Stimulated activated naive CD4-positive, alpha-beta T cell treated with Interleukin-2 at 50 U/mL for 16 hours (primary cell): Measurements from ENCODE around the gene CD302.
"Not testable (repeated sequence)": the region's sequence is repeated elsewhere in the genome, so short reads cannot be mapped to it uniquely, and the experiment has no call there.

Experiments
- DNase-seq: peaks from one replicate; lab custom pipeline; 2025; lab: John Stamatoyannopoulos, UW

The CD302 gene

GRCh38 chr2:159793326-159793725 lies 4.7 kb downstream of the CD302 start:
- DNase-seq = no peak

GRCh38 chr2:159792599-159792998 lies 5.4 kb downstream of the CD302 start:
- DNase-seq = no peak

- no peak for DNase-seq
These were observed 6.0 kb downstream of the CD302 start for GRCh38 chr2:159792036-159792435.

- no peak for DNase-seq
These were observed 7.7 kb downstream of the CD302 start for GRCh38 chr2:159790323-159790722.

DNA sequence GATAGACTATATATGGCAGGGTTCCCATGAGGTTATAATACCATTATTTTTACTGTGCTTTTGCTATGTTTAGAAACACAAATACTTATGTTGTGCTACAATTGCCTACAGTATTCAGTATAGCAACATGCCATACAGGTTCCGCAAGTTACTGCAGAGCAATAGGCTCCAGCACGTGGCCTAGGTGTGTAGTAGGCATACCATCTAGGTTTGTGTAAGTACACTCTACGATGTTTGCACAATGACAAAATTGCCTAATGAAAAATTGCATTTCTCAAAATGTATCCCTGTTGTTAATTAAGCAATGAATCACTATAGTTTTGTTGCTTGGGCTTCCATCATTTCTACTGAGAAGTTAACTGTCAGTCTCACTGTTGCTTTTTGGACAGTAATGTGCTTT lies 9.8 kb downstream of the CD302 start:
- no peak for DNase-seq

- DNase-seq = not testable (repeated sequence)
These were observed 10.4 kb downstream of the CD302 start for GRCh38 chr2:159787647-159788046.

DNA sequence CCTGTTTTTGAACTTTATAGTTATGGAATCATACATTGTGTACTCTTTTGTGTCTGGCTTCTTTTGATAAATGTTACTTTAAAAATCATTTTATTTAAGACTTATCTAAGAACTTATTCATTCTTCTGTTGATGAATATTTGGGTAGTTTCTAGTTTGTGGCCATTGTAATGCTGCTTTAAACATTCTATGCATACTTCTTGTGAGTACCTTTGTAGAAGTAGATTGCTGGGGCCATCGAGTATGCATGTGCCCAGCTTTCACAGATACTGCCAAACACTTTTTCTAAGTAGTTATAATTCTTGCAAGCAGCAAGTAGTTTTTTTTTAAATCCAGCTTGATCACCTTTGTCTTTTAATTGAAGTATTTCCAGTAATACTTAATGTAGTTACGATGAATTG lies 11.1 kb downstream of the CD302 start:
- no peak for DNase-seq

- no peak for DNase-seq
These were observed 12.8 kb downstream of the CD302 start for GRCh38 chr2:159785195-159785594.

GRCh38 chr2:159784744-159785143 lies 13.3 kb downstream of the CD302 start:
- DNase-seq = not testable (repeated sequence)

GRCh38 chr2:159783556-159783955 lies 14.5 kb downstream of the CD302 start:
- no peak for DNase-seq

GRCh38 chr2:159776321-159776720 lies 21.7 kb downstream of the CD302 start:
- DNase-seq = no peak

DNA sequence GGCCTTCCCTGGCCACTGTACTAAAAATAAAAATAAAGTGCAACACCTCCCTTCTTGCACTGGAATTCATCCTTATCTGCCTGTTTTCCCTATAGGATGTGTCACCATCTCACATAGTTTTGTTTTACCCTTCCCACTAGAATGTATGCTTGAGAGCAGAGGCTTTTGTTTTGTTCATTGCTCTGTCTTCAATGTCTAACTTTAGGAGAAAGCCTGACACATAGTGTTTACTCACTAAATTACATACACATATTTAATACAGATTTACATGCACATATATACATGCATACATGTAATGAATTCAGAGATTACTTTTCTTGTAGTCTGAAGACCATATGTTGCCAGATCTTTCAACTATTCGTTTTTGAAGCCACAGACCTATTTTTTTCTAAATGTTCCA lies 23.0 kb downstream of the CD302 start:
- DNase-seq = no peak

GRCh38 chr2:159774370-159774990 lies 23.5 kb downstream of the CD302 start:
- no peak for DNase-seq

DNA sequence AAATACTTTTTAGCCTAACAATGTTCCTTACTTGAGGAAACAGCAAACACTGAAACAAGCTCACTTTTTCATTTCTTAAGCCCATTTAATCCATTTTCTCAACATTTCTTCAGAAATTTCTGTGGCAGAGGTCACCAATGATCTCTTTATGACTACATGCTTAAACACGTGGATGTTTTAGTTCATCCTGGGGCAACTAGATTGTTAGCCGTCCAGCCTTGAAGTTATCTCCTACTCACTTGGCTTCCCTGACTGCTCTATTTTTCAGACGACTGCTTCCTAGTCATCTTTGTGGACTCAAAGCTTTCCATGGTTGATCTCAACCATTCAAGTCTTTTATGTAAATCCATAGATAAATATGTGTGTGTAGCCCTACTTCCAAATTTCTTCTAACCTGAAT lies 24.1 kb downstream of the CD302 start:
- DNase-seq = no peak

GRCh38 chr2:159773426-159773825 lies 24.6 kb downstream of the CD302 start:
- DNase-seq = no peak

GRCh38 chr2:159769147-159769546 lies 28.9 kb downstream of the CD302 start:
- DNase-seq = no peak

- DNase-seq = no peak
These were observed 35.9 kb downstream of the CD302 start for GRCh38 chr2:159762075-159762474.

- DNase-seq = no peak
These were observed 37.7 kb downstream of the CD302 start for GRCh38 chr2:159760326-159760725.

- no peak for DNase-seq
These were observed 38.4 kb downstream of the CD302 start for GRCh38 chr2:159759577-159759976.

DNA sequence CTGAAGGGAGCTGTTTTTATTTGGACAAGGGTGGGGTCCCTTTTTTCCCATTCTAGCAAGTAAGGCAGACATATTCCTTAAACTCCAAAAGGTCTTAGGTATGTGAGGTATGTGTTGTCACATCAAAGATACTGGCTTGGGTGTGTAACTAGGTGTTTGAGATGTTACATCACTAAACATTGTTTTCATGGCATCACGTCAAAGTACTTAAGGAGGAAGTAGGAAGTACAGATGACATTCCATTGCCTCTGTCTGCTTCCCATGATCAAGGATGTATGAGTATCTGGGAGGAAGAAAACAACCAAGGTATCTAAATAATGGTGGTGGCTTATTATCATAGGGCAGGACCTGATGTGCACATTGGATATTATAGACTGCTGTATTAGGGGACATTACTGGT lies 39.3 kb downstream of the CD302 start:
- no peak for DNase-seq

DNA sequence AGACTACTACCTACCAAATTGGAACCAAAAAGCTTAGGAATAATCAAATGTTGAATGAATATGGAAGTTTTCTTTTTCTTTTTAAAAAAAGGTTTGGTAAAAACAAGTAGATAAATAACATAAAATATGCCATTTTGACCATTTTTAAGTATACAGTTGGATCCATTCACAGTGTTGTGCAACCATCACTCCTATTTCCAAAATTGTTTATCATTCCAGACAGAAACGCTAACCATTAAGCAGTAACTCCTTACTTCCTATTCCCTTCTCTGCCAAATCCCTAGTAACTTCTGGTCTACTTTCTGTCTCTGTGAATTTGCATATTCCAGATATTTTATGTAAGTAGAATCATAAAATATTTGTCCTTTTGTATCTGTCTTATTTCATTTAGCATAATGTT lies 39.8 kb downstream of the CD302 start:
- no peak for DNase-seq

- DNase-seq = no peak
These were observed 42.2 kb downstream of the CD302 start for GRCh38 chr2:159755788-159756187.

DNA sequence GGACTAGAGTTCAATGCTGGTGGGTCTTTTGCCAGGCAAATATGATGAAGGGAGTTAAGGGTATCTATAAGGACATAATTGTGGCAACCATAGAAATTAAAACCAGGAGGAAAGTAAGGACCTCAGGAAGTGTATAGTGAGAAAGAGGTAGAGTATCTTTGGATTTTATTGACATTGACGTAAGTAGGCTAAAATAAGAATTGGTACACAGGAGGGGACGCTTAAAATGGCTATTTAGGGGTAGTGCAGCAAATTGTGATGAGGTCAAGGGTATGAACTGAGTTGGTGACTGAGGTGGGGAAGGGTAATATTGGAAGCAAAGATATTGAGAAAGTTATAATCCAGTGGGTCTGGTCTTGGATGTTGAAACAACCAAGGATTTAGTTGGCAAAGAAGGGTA lies 43.0 kb downstream of the CD302 start:
- DNase-seq = no peak

- no peak for DNase-seq
These were observed 44.2 kb downstream of the CD302 start for GRCh38 chr2:159753797-159754196.

- DNase-seq = no peak
These were observed 47.1 kb downstream of the CD302 start for GRCh38 chr2:159750873-159751272.
